HFF-Myc (cell line): Measurements from ENCODE around the gene OR2F2.

Source experiments
- DNase-seq: peaks from one replicate; pipeline ENCODE4 v3.0.0-alpha.2; 2011; ENCODE audit warnings: low read depth; ENCODE audit errors: extremely low read depth
- H3K4me3 ChIP-seq: replicated peaks from 2 replicates; pipeline ENCODE4 v1.5.1; 2011; ENCODE audit warnings: low read depth, mild to moderate bottlenecking, control low read depth, low read length
- CTCF ChIP-seq: IDR thresholded peaks from 2 replicates; pipeline ENCODE4 v1.5.1; 2012; ENCODE audit warnings: mild to moderate bottlenecking, low read depth, low read length, control low read depth; ENCODE audit errors: missing control alignments

OR2F2 gene

GRCh38 chr7:143936087-143937009, 1.3 kb downstream of the OR2F2 start:
- DNase-seq, result peak; percentile 5
- H3K4me3 ChIP-seq, result no peak overlapping the region
- no peak for TF ChIP-seq CTCF

DNA sequence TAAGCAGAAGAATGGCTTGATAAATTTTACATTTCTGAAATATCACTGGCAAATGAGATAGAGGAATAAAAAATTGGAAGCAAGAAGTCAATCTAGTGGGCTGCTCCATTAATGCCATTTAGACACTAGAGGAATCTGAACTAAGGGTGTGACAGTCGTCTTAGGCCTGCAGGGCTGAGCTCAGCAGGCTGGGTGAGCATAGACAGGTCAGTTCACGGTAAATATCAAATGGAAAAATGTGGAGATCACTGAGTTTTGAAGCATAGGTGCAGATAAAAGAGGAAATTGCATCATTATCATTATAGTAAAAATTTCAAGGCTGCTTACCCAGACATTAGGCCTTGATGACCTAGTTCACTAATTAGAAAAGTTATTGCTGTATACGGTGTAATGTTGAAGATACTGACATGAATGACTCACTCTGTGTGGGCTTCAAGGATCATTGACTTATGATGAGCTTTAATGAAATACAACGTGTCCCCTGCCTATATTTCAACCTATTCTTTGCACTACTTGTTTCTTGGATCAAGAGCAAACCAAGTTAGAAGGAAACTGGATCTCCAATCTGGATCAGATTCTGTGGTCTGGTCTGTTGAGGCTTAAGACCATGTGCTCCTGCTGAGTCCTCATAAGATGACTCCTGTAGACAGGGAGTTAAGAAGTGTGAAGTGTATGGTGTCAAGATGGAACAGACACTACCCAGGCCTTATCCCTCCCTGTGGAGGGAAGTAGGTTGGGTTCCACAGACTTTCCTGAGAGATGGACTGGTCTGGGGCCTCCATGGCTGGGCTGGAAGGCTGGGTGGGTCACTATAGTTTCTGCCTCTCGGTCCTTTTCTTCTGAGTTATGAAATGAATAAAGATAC, 3.6 kb downstream of the OR2F2 start:
- H3K4me3 ChIP-seq, result no peak overlapping the region
- no peak for DNase-seq
- TF ChIP-seq CTCF, result no peak

DNA sequence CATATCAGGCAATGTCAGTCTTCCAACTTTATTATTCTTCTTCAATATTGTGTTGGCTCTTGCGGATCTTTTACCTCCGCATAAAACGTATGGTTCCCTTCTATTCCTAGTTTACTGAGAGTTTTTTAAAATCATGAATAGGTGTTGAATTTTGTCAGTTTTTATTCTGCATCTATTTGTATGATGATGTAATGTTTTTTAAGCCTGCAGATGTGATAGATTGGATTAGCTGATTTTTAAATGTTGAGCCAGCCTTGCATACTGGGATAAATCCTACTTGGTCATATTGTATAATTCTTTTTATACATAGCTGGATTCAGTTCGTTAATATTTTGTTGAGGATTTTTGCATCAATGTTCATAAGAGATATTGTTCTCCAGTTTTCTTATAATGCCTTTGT, 10.4 kb downstream of the OR2F2 start:
- TF ChIP-seq CTCF, result no peak
- DNase-seq, result no peak
- no peak overlapping the region for H3K4me3 ChIP-seq

- TF ChIP-seq CTCF, result no peak
- H3K4me3 ChIP-seq, result no peak overlapping the region
- DNase-seq, result no peak
Observed at GRCh38 chr7:143947111-143947510, 12.1 kb downstream of the OR2F2 start.

DNA sequence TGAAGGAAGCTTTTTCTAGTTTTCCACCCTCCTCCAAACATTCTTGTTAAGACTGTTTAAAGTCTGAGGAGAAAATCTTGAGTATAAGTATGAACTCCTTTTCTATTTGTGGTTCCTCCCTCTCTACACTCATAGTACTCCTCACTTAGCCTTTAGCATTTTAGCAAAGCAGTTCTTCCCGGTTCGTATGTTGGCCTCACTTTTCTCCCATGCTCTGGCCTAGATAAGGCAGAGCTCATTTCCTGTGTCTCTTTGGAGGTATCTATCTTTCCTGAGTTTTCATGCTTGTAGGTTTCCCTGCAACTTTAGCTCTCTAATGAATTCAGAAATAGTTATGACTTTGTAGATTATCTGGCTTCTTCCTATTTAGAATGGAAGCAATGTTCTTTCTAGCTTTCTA, 13.7 kb downstream of the OR2F2 start:
- H3K4me3 ChIP-seq, result no peak overlapping the region
- no peak for TF ChIP-seq CTCF
- DNase-seq, result no peak

GRCh38 chr7:143953421-143953820, 18.4 kb downstream of the OR2F2 start:
- TF ChIP-seq CTCF, result no peak
- no peak for DNase-seq
- H3K4me3 ChIP-seq, result no peak overlapping the region
